HG02852 (cell line): ENCODE results near the gene MAP3K6.
"Not testable (repeated sequence)": the region's sequence is repeated elsewhere in the genome, so short reads cannot be mapped to it uniquely, and the experiment has no call there.

ENCODE experiments used
- ATAC-seq: cut with Tn5 transposase; IDR thresholded peaks from one replicate; pipeline ENCODE4 v1.9.1; 2021; ENCODE audit warnings: mild to moderate bottlenecking, moderate library complexity; ENCODE audit not compliant: unreplicated experiment

Gene MAP3K6

GRCh38 chr1:27366411-27367159, at the start of gene MAP3K6:
TSS of gene MAP3K6 (minus strand) at chr1:27366961. CDS start at chr1:27366597, 364 bp downstream.
- peak; percentile 31 for ATAC-seq

GRCh38 chr1:27414091-27414490, 47.3 kb upstream of the MAP3K6 start:
- no peak for ATAC-seq

- no peak for ATAC-seq
These were observed 46.2 kb upstream of the MAP3K6 start for GRCh38 chr1:27413004-27413403.

GRCh38 chr1:27412502-27412901, 45.7 kb upstream of the MAP3K6 start:
- ATAC-seq: no peak

DNA sequence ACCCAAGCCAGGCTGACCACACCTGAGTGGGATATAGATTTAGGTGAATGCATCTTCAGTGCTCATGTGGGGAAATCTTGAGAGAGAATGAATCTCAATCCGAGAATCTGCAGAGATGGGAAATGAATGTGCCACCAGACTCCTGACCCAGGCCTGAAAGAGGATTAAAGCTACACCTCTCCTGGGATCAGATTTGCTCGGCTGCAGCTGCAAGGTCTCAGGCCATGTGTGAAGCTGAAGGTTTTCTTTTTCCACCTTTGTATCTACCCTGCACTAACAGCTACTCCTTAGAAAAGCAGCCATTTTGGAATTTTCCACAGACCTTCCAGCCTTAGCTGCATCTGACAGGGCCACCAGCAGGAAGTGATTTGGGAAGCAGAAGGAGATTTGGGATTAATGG, 43.9 kb upstream of the MAP3K6 start:
- no peak for ATAC-seq

DNA sequence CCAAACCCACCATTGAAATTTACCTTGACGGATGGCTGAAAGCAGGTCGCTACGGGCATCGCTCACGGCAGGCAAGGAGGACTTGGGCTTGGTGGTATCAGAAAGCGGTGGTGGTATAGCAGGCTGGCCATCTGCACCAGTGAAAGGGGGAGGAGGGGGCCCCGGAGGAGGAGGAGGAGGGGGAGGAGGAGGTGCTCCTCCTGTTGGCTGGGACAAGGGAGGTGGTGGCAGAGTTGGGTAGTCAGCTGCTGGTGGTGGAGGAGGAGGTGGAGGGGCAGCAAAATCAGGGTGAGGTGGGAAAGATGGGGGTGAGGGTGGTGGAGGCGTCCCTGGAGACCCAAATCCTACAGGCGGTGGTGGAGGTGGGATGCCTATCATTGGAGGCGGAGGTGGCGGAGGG, 42.9 kb upstream of the MAP3K6 start:
- no peak for ATAC-seq

GRCh38 chr1:27408151-27408550, 41.4 kb upstream of the MAP3K6 start:
- ATAC-seq: no peak

- ATAC-seq: not testable (repeated sequence)
These were observed 40.0 kb upstream of the MAP3K6 start for GRCh38 chr1:27406791-27407190.

GRCh38 chr1:27406362-27406680, 39.6 kb upstream of the MAP3K6 start:
- ATAC-seq: no peak

- ATAC-seq: not testable (repeated sequence)
These were observed 39.0 kb upstream of the MAP3K6 start for GRCh38 chr1:27405598-27406361.

DNA sequence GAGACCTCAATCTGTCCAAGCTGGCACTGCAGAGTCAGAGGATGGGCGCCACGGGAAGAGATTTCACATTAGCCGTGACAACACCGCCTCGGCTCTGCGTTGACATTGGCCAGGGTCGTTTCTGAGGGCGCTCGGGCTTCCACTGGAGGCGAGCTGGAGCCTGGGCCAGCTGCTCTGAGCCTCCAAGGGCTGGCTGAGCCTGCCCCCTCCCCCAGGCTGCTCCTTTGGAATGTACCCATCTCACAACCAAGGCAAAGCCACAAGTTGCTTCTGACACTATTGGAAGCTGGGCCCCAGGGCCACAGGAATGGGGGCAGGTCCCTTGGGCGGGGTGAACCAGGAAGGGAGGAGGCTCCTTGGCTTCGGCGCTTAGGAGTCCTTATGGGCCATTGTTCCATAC, 38.3 kb upstream of the MAP3K6 start:
- no peak for ATAC-seq

DNA sequence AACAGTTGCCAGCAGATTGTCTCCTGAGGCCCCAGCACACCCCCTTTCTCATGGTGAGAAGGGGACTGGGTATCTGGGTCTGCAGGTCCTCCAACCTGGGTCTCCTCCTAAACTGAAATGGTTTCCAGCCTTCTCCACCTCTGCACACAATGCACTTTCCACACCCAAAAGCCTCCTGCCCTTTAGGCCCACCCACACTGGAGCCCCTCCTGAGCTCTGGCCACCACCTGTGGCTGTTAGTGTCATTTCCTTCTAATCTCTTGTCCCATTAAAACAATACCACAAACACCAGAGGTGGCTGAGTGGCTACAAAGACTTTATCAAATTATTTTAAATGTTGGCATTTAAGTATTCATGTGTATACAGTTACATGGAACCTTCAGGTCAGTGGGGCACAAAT, 37.2 kb upstream of the MAP3K6 start:
- ATAC-seq: no peak

- no peak for ATAC-seq
These were observed 36.4 kb upstream of the MAP3K6 start for GRCh38 chr1:27403065-27403726.

- no peak for ATAC-seq
These were observed 35.6 kb upstream of the MAP3K6 start for GRCh38 chr1:27402349-27402754.

GRCh38 chr1:27400963-27401341, 34.2 kb upstream of the MAP3K6 start:
- no peak for ATAC-seq

DNA sequence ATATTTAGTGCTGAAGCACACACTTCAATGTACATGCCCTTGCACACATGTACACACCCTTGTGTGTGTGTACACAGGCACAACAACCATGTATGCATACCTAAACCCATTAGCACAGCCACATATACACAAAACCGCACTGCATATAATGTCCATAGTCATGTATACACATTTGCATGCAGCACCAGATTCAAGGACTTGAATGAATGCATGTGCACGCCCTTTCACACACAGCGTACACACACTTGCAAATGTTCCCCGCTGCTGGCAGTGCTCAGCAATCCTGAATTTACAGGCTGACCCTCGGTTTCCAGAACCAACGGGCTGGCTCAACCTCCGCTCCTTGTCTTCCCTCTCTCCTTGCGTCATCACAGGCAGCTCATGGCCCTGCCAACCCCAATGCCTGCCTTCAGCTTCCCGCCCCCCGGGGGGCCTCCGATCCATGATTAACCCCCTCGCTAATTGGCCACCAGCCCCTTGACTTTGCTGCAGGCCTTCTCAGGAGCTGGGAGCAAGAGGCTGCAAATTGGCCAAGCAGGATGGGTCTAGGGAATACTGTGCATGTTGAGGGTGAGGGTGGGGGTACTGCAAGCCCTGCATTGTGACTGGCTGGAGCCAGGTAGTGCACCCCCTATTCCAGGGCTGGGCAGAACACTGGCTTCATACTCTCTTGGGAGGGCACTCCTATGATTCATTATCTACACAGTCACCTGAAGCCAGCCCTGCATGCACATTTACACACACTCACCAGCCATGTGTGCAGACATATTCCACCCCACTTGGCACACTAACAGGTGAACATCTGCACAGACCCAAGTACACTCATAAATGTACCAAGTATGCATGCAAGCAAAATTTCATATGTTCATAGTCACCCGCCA, 33.6 kb upstream of the MAP3K6 start:
- no peak for ATAC-seq

GRCh38 chr1:27399251-27400025, 32.7 kb upstream of the MAP3K6 start:
- no peak for ATAC-seq

DNA sequence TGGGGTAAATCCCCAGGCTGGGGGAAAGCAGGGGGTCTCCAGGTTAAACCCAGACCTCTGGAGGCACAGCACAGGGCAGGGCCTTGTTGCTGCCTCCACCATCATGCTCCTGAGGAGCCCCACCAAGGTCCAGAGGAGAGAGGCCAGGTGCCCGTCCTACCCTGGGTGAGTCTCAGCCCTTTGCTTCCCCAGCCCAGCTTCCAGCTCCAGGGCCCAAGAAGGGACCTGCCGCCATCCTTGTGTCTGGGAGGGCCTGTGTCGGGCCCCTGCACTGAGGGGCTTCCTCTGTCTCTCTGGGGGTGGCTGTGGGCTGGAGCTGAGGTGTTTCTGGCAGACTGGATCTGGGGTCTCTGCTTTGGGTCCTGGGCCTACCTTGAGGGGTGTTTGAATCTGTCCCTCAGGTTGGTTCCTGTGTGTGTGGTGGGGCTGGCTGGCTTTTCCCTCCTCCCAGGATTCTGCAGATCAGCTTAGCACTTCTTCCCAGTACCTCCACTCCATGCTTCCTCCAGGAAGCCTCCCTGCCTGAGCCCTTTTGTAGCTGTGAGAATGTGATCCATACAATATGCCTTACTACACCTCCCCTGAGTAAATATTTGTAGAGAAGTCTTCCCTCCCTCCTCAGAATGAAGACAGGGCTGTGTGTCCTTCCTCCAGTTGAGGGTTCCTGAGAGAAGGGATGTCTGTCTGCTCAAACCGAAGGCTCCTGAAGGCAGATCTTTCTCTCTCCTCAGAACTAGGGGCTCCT, 31.8 kb upstream of the MAP3K6 start:
- no peak for ATAC-seq

- ATAC-seq: no peak
These were observed 31.0 kb upstream of the MAP3K6 start for GRCh38 chr1:27397749-27398148.

DNA sequence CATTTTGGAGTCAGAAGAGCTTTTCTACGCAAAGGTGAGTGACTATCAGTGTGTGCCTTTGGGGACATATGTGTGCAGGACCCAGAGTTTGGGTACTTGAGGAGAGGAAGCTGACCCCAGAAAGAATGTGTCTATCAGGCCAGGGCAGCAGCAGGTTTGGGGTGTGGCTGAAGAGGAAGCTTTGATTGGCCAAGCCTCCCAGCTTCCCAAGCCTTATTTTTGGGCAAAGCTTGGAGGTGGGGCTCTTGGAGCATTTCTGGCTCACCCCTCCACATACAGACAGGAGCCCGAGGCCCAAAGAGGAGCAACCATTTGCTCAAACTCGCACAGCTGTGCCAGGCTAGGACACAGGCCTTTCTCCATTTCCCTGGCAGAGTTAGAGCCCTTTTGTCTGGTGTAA, 30.3 kb upstream of the MAP3K6 start:
- no peak for ATAC-seq
